ENCODE measurements around the gene CASS4.

CASS4 gene

GRCh38 chr20:56454754-56455153, 42.7 kb downstream of the CASS4 start:
- Mint-ChIP-seq H3K9me3 (no peaks in the 10 kb centered on the region), H3K36me3 (no peaks in the 10 kb centered on the region), H3K4me3 (no peak overlapping the region), H3K27me3 (no peaks in the 10 kb centered on the region), H3K27ac (no peak overlapping the region), H3K4me1 (peaks cover 9 to 14% of the 10 kb centered on the region in 2 donors)
- peak; percentile 10 for DNase-seq
- peak; percentile 63 to 93 for ATAC-seq (replicated peaks)

- H3K9me3 Mint-ChIP-seq, result no peaks in the 10 kb centered on the region
- no peaks in the 10 kb centered on the region for H3K36me3 Mint-ChIP-seq
- H3K27me3 Mint-ChIP-seq, result no peaks in the 10 kb centered on the region
- H3K4me3 Mint-ChIP-seq, result no peak overlapping the region
- H3K4me1 Mint-ChIP-seq, result peaks cover 10 to 27% of the 10 kb centered on the region in 2 donors
- H3K27ac Mint-ChIP-seq, result no peak overlapping the region
- no peak for DNase-seq
- ATAC-seq (replicated peaks), result no peak
These were observed 46.3 kb downstream of the CASS4 start for GRCh38 chr20:56458206-56458821.

- DNase-seq (no peak), ATAC-seq (replicated peaks) (peak; percentile 36 to 59)
- peaks cover 4 to 21% of the 10 kb centered on the region in 2 donors for H3K4me1 Mint-ChIP-seq
- H3K36me3 Mint-ChIP-seq, result no peaks in the 10 kb centered on the region
- no peak overlapping the region for H3K4me3 Mint-ChIP-seq
- no peaks in the 10 kb centered on the region for H3K27me3 Mint-ChIP-seq
- no peaks in the 10 kb centered on the region for H3K9me3 Mint-ChIP-seq
- H3K27ac Mint-ChIP-seq, result no peak overlapping the region
These were observed 48.4 kb downstream of the CASS4 start for GRCh38 chr20:56460459-56460858.

- H3K4me1 Mint-ChIP-seq, result peaks cover 8 to 30% of the 10 kb centered on the region in 2 donors
- DNase-seq (no peak), ATAC-seq (replicated peaks) (no peak)
- H3K4me3 Mint-ChIP-seq, result no peak overlapping the region
- no peaks in the 10 kb centered on the region for H3K9me3 Mint-ChIP-seq
- no peaks in the 10 kb centered on the region for H3K27me3 Mint-ChIP-seq
- no peak overlapping the region for H3K27ac Mint-ChIP-seq
- no peaks in the 10 kb centered on the region for H3K36me3 Mint-ChIP-seq
These were observed 49.5 kb downstream of the CASS4 start for GRCh38 chr20:56461576-56461975.

DNA sequence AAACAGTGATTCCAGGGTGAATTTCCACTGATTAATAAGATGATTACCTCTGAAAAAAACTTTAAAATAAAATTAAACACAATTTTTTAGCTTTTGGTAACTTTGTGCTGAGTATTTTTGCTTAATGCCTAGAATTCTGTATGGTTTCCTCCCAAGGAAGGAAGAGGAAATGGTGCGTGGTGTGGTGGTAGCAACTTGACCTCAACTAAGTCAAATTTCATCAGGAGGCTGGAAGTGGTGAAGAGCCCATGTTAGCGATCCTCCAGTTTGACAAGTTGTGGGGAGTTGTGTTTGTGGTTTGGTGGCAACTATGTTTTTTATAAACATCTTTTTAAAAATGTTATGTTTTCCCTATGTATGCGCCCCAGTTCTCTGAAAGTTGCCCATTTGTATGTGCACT, 51.4 kb downstream of the CASS4 start:
- peaks cover 14 to 35% of the 10 kb centered on the region in 2 donors for H3K4me1 Mint-ChIP-seq
- no peak for ATAC-seq (replicated peaks)
- H3K27me3 Mint-ChIP-seq, result no peaks in the 10 kb centered on the region
- H3K27ac Mint-ChIP-seq, result no peak overlapping the region
- no peaks in the 10 kb centered on the region for H3K9me3 Mint-ChIP-seq
- no peak overlapping the region for H3K4me3 Mint-ChIP-seq
- no peak for DNase-seq
- peaks cover under 1% of the 10 kb centered on the region in 2 donors for H3K36me3 Mint-ChIP-seq

- Mint-ChIP-seq H3K4me1 (peaks cover 18 to 39% of the 10 kb centered on the region in 2 donors), H3K36me3 (peaks cover 6 to 10% of the 10 kb centered on the region in 2 donors), H3K9me3 (no peaks in the 10 kb centered on the region), H3K27ac (peak overlapping the region; percentile 37), H3K27me3 (no peaks in the 10 kb centered on the region), H3K4me3 (peak overlapping the region; percentile 2 to 21)
- DNase-seq (peak; percentile 15), ATAC-seq (replicated peaks) (peak; percentile 63 to 65)
These were observed 53.9 kb downstream of the CASS4 start for GRCh38 chr20:56465997-56466396.

GRCh38 chr20:56467968-56468315, 55.9 kb downstream of the CASS4 start:
- Mint-ChIP-seq H3K4me3 (peak overlapping the region; percentile 90 to 99), H3K36me3 (peaks cover 6 to 12% of the 10 kb centered on the region in 2 donors), H3K4me1 (peaks cover 20 to 35% of the 10 kb centered on the region in 2 donors), H3K27ac (peak overlapping the region; percentile 99), H3K27me3 (no peaks in the 10 kb centered on the region), H3K9me3 (no peaks in the 10 kb centered on the region)
- ATAC-seq (replicated peaks), result peak; percentile 8 to 12
- no peak for DNase-seq

- ATAC-seq (replicated peaks) (peak; percentile 98), DNase-seq (peak; percentile 97)
- Mint-ChIP-seq H3K27ac (peak within 1 kb of the TSS; percentile 99), H3K4me3 (peak within 1 kb of the TSS; percentile 90 to 99), H3K4me1 (peaks cover 20 to 30% of the 10 kb centered on the region in 2 donors), H3K9me3 (no peaks in the 10 kb centered on the region), H3K36me3 (peaks cover 8 to 15% of the 10 kb centered on the region in 2 donors), H3K27me3 (no peaks in the 10 kb centered on the region)
These were observed 56.4 kb downstream of the CASS4 start, which contains the start of gene RTF2 for GRCh38 chr20:56468316-56469076. Gene RTF2 (plus strand): TSS chr20:56468627. CDS start chr20:56468698, 71 bp downstream.

DNA sequence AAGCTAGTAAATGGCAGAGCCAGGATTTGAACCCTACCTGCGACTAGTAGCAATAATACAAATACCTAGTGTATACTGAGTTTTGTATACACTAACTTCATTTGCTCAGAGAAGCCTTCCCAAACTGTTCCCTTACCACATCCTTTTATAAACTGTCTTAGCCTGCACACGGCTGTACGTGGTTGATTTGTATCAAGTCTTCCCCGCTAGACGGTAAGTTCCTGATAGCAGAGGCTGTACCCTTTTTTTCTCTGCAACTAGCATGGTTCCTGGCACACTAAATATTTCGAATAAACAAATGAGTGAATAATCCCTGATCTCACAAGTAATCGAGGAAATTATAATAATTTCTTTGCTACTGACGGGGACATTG, 57.0 kb downstream of the CASS4 start:
- Mint-ChIP-seq H3K9me3 (no peaks in the 10 kb centered on the region), H3K4me3 (peak overlapping the region; percentile 90 to 99), H3K27ac (peak overlapping the region; percentile 99), H3K4me1 (peaks cover 20 to 24% of the 10 kb centered on the region in 2 donors), H3K27me3 (no peaks in the 10 kb centered on the region), H3K36me3 (peaks cover 11 to 18% of the 10 kb centered on the region in 2 donors)
- ATAC-seq (replicated peaks), result no peak
- DNase-seq, result no peak

GRCh38 chr20:56483970-56484369, 71.9 kb downstream of the CASS4 start:
- peak overlapping the region; percentile 18 to 75 for H3K4me3 Mint-ChIP-seq

GRCh38 chr20:56487216-56487615, 75.2 kb downstream of the CASS4 start:
- Mint-ChIP-seq H3K36me3 (peaks cover 37 to 79% of the 10 kb centered on the region in 2 donors), H3K27me3 (no peaks in the 10 kb centered on the region), H3K4me3 (no peak overlapping the region), H3K27ac (no peak overlapping the region), H3K9me3 (no peaks in the 10 kb centered on the region), H3K4me1 (peaks cover 16 to 26% of the 10 kb centered on the region in 2 donors)
- ATAC-seq (replicated peaks) (no peak), DNase-seq (no peak)

More at GRCh38 chr20:56483970-56484369, 71.9 kb downstream of the CASS4 start:
- no peaks in the 10 kb centered on the region for H3K9me3 Mint-ChIP-seq
- peak; percentile 80 to 88 for ATAC-seq (replicated peaks)
- H3K27me3 Mint-ChIP-seq, result no peaks in the 10 kb centered on the region
- peaks cover 44 to 81% of the 10 kb centered on the region in 2 donors for H3K36me3 Mint-ChIP-seq
- peaks cover 20 to 32% of the 10 kb centered on the region in 2 donors for H3K4me1 Mint-ChIP-seq
- peak overlapping the region; percentile 84 for H3K27ac Mint-ChIP-seq
- DNase-seq, result peak; percentile 17

DNA sequence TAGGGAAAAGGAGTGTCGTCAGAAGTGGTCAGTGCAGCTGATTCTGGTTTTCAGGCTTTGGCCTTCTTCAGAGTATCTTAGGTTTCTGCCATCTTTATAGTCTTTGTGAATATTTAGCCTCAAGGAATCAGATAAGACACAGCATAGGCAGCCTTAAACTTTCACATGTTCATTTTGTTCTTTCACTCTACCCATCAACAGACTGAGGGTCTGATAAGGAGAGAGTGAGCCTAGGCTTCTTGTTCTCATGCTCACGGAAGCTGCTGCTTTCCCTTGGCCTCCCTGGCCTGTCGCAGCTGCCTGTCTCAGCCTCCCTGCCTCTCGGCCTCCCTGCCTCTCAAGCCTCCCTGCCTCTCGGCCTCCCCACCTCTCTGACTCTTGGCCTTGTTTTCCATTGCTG, 76.5 kb downstream of the CASS4 start:
- ATAC-seq (replicated peaks), result no peak
- DNase-seq, result no peak

GRCh38 chr20:56501116-56501515, 89.1 kb downstream of the CASS4 start:
- Mint-ChIP-seq H3K27ac (no peak overlapping the region), H3K4me1 (peaks cover 0 to 2% of the 10 kb centered on the region in 2 donors), H3K4me3 (no peak overlapping the region), H3K36me3 (peaks cover 26 to 34% of the 10 kb centered on the region in 2 donors), H3K9me3 (peaks cover 5 to 9% of the 10 kb centered on the region in 2 donors), H3K27me3 (no peaks in the 10 kb centered on the region)
- DNase-seq (no peak), ATAC-seq (replicated peaks) (no peak)

More for the DNA sequence above, 76.5 kb downstream of the CASS4 start:
- H3K36me3 Mint-ChIP-seq, result peaks cover 36 to 77% of the 10 kb centered on the region in 2 donors
- no peaks in the 10 kb centered on the region for H3K27me3 Mint-ChIP-seq
- H3K4me1 Mint-ChIP-seq, result peaks cover 12 to 17% of the 10 kb centered on the region in 2 donors
- no peak overlapping the region for H3K27ac Mint-ChIP-seq
- H3K9me3 Mint-ChIP-seq, result no peaks in the 10 kb centered on the region
- H3K4me3 Mint-ChIP-seq, result no peak overlapping the region

- ATAC-seq (replicated peaks) (no peak), DNase-seq (no peak)
- no peaks in the 10 kb centered on the region for H3K27me3 Mint-ChIP-seq
- H3K27ac Mint-ChIP-seq, result peak overlapping the region; percentile 47
- no peak overlapping the region for H3K4me3 Mint-ChIP-seq
- H3K36me3 Mint-ChIP-seq, result peaks cover 13 to 28% of the 10 kb centered on the region in 2 donors
- H3K9me3 Mint-ChIP-seq, result no peaks in the 10 kb centered on the region
- peaks cover 0 to 2% of the 10 kb centered on the region in 2 donors for H3K4me1 Mint-ChIP-seq
These were observed 91.9 kb downstream of the CASS4 start for GRCh38 chr20:56503916-56504315.
